GM19324 (cell line): Measurements from ENCODE around the gene COL9A3.

Experiments used
- ATAC-seq: cut with Tn5 transposase; IDR thresholded peaks from one replicate; pipeline ENCODE4 v1.9.1; 2021; ENCODE audit warnings: mild to moderate bottlenecking, moderate library complexity; ENCODE audit not compliant: unreplicated experiment, low FRiP score

The COL9A3 gene

DNA sequence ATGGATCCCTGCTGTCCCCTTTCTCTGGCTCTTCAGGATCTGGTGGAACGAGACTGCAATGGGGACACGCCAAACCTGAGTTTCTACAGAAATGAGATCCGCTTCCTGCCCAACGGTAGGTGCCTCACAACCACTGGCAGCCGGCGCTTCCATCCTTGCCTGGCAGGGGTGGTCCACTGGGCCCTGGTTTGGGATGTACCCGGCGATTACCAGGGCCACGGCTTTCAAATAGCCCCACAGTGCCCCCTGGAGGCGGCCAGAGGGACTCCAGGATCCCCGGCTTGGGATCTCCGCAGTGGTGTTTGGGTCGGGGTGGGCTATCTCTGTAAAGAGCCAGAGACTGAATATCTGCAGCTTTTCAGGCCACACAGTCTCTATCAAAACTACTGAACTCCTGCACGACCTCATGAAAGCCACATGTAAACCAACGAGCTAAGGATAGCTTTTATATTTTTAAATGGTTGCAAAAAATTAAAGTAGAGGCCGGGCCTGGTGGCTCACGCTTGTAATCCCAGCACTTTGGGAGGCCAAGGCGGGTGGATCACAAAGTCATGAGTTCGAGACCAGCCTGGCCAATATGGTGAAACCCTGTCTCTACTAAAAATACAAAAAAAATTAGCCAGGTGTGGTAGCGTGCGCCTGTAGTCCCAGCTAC, 8.5 kb upstream of the COL9A3 start:
- ATAC-seq: no peak

DNA sequence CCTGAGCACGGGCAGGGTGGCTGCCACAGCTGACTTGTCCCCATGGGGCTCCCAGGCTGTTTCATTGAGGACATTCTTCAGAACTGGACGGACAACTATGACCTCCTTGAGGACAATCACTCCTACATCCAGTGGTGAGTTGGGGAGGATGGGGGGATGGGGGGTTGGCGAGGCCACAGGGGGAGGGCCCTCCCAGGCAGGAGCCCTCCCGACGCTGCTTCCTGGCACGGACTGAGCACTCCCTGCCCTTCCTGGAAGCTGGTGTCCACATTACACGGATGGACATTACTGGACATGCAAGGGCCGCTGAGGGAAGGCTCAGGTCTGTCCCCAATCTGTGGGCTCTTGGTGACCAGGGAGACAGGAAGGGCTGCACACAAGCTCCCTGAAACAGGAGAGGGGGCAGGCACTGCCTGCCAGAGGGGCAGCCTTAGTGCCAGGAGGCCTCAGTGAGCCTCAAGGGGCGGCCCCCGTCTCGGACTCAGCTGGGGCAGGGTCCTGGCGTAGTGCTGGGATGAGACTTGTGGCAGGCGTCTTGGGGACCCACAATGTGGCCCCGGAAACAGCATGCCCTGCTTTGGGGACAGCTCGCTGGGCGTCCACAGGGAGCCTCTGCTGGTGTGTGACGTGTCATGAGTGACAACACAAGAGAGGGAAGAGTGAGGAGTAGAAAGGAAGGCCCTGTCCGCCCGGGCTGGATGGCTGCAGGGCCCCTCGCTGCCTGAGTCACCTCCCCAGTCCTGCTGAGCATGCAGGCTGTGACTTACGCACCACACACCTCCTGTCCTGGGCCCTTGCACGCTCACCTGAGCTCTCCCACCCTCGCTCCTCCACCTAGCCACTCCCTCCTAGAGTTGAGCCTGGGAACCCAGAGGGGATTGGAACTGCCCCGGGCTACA, 7.1 kb upstream of the COL9A3 start:
- ATAC-seq: no peak

- no peak for ATAC-seq
Measured at GRCh38 chr20:62811320-62811719, 5.5 kb upstream of the COL9A3 start.

- ATAC-seq: no peak
Measured at GRCh38 chr20:62811720-62812119, 5.1 kb upstream of the COL9A3 start.

- no peak for ATAC-seq
Measured at GRCh38 chr20:62812181-62812906, 4.5 kb upstream of the COL9A3 start.

GRCh38 chr20:62812907-62813200, 4.0 kb upstream of the COL9A3 start:
- no peak for ATAC-seq

- ATAC-seq: no peak
Measured at GRCh38 chr20:62813588-62813987, 3.3 kb upstream of the COL9A3 start.

DNA sequence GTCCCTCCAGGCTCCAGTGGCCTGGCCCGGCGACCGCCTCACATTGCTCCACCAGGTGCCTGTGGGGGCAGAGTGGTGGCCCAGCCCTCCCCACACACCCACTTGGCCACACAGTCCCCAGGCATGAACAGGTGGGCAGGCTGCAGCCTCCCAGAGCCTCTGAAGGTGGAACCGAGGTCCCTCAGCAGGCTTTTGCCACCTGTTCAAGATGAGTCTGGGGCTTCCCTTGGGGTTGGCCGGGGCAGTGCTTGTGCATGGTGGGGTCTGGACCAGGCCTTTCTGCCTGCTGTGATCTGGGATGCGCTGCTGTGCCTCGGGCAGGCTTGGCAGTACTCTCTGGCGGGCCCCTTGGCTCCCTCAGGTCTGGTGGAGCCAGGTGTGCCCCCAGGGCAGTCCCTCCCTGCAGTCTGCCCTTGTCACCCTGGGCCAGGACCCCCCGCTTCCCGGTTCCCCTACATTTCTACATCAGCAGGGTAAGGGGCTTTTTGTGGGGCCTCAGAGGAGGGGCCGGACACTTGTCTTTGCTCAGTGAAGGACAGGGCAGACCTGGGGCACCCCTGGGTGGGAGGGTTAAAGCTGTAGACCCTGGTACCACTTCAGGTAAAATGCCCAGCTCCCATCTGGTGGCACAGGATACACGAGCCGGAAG, 2.7 kb upstream of the COL9A3 start:
- no peak for ATAC-seq

DNA sequence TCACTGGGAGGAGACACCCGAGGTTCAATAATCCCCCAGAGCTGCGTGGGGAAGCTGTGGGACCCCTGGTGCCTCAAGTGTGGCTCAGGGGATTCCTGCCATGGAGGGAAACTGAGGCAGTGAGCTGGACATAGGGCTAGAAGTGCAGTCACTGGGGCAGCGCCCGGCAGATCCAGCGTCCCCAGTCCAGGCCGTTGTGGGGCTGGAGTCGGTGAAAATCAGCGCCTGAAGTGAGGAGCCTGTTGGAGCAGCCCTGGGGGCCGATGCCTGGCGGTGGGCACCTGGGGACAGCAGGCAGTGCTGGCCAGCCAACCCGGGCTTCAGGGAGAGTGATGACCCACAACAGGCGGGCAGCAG, 2.2 kb upstream of the COL9A3 start:
- no peak for ATAC-seq

DNA sequence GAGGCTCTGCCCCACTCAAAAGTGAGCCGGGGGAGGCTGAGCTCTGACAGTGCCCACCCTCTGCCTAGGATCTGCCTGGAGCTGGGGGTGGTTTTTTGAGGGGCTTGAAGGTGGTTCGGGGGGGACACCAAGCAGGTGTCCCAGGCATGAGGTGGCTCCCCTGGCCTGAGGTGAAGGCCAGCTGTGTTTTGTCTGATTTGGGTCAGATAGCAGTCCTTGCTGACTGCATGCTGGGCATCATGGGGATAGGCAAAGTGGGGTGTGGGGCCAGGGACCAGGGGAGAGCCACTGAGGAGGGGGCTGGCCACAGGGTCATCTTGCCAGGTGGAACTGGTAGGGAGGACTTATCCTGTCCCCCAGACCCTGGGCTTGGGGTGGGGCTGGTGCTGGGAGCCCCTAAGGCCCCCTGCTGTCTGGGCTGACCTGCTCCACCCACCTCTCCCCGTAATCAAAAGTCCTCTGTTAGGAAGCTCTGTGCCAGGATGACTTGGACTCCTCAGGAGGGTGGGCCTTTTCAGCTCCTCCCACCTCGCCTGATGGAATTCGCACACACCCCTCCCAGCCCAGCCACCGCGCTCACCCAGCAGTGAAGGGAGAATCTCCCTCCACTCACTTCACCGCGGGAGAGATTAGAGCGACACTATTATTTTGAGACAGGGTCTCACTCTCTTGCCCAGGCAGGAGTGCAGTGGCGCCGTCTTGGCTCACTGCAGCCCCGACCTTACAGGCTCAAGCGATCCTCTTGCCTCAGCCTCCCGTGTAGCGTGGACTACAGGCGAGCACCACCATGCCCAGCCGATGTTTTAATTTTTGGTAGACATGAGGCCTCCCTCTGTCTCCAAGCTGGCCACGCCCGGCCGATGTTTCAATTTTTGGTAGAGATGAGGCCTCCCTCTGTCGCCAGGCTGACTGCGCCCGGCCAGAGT, 1.5 kb upstream of the COL9A3 start:
- no peak for ATAC-seq

- no peak for ATAC-seq
Measured at GRCh38 chr20:62816031-62816883, 593 bp upstream of the COL9A3 start.

DNA sequence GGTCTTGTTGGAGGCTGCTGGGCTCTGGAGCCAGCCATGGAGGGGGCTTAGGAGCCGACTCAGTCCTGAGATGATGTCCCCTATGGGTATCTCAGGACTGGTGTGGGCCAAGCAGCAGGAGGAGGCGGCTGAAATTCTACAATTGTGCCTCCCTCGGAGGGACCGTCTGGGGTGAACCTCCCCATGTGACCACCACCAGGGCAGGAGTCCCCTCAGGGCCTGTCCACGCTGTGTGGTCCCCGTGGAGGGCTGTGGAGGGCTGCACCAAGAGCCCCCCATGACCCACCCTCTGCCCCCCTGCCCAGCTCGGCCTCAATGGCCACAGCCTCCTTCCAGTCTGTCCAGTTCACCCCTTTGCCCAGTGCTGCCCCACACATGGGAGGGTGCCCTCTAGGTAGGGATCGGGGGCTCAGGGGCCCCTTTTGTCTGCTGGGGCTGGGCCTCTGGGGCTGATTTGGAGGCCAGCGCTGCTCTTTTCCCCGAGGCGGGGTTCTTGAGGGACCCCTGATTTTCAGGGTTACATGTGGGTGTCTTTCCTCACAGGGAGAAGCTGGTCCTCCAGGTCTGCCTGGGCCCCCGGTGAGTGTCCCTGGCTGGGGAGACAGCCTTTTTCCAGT, 1.2 kb downstream of the COL9A3 start:
- no peak for ATAC-seq

DNA sequence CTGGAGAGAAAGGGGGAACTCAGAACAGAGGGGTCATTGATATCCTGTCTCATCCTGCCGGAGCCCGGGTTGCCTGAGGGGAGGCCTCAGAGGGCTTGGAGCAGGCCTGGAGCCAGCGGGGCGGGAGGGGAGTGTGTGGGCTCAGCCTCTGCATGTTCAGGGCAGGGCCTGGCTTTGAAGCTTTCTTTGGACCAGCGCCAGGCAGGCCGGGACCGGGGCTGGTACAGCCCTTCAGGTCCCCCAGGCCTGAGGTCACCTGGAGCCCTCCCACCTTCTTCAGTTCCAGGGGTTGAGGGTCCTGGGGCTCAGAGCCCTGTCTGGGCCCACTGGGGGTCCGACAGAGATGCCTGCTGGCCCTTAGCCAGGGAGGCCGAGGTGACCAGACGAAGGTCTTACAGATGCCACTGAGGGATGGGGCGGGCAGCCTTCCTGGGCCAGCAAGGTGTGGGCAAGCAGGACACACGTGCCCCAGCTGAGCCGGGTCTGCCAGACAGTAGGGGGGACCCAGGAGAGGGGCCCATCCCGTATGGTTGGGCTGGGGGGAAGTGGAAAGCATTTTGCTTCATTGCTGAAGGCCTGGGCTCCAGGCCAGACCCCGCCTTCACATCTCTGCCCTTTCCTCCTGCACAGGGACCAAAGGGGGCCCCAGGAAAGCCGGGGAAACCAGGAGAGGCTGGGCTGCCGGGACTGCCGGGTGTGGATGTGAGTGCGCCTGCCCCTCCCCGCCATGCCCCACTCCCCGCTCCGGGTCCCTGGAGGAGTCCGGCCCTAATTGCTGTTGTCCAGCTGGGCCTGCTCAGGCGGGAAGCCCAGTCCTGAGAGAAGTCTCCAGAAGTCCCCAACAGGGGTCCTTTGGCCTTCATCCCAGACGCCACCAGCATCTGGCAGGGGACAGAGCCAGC, 2.0 kb downstream of the COL9A3 start:
- no peak for ATAC-seq

- no peak for ATAC-seq
Measured at GRCh38 chr20:62819494-62820174, 2.8 kb downstream of the COL9A3 start.

DNA sequence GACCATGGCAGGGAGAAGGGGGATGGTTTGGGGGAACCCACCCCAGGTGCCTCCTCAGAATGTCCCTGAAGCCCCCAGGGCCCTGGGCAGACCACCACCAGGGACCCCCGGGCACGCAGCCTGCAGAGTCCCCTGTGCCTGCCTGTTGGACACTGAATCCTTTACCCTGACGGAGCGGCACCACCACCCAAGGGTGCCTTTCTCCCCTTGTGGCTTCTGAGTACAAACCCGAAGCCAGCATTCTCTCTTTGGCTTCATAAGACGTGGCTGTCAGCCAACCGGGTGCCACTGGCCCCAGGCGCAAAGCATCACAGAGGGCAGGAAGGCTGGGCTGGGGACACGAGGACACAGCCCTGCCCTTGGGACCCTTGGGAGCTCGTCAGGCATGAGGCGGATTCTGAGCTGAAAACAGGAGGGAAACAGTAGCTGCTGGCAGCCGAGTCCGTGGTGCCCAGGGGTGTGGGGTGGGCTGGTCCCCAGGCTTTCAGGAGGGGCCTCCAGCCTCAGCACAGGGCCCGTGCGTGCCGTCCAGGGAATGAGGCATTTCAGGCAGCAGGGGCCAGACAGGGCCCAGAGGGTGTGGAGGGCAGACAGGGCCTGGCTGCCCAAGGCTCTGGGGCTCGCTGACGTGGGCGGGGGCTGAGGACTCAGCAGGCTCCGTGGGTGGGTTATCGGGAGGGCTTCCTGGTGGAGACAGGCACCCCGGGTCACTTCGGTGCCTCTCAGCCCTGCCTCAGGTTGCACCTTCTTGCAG, 3.5 kb downstream of the COL9A3 start:
- ATAC-seq: no peak

DNA sequence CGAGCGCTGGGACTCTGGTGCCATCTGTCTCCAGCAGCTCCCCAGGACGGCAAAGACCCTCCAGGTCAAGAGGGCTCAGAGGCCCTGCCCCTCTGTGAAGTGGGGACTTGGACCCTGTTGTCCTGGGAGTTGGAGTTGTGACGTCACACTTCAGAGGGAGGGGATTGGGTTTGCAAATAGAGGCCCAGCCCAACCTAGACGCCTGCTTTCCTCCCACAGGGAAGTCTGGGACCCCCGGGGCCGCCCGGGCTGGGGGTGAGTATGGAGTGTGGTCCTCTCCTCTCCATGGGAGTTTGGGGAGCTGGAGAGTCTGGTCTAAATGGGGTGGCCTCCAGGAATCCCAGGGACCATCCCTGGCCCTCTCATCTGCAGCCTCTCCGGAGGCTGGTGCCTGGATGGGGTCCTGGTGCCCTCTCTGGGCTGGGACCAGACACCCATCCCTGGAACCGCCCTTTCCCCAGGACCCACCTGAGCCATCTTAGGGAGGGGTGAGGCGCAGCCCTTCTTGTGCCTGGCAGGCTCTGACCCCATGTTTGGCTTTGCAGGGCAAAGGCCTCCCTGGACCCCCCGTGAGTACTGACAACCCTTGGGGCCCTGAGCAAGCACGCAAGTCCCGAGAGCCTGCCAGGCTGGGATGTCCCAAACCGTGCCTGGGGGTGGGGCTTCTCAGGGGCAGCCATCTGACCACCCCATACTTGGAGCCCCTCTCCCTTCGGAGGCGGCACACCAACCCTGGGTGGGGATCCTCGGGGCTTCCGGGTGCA, 4.3 kb downstream of the COL9A3 start:
- no peak for ATAC-seq
